ENCODE results near the gene OTOS.
A peak's percentile ranks its signal among the peaks of the same experiment; 100 is the strongest.

OTOS gene

GRCh38 chr2:240111253-240111652, 29.2 kb downstream of the OTOS start:
- peak in 1 of 3 experiments; percentile 25 for DNase-seq

GRCh38 chr2:240109386-240109785, 31.1 kb downstream of the OTOS start:
- no peak for DNase-seq

- no peak for DNase-seq
These were observed 33.0 kb downstream of the OTOS start for GRCh38 chr2:240107477-240107796.

GRCh38 chr2:240106765-240107476, 33.5 kb downstream of the OTOS start:
- no peak for DNase-seq

GRCh38 chr2:240105982-240106381, 34.5 kb downstream of the OTOS start:
- DNase-seq = no peak

GRCh38 chr2:240103136-240103535, 37.3 kb downstream of the OTOS start:
- no peak for DNase-seq

- no peak for DNase-seq
These were observed 42.1 kb downstream of the OTOS start for GRCh38 chr2:240098349-240098748.

GRCh38 chr2:240095556-240096523, 44.6 kb downstream of the OTOS start:
- peak in 1 of 3 experiments; percentile 3 for DNase-seq

- no peak for DNase-seq
These were observed 51.2 kb downstream of the OTOS start for GRCh38 chr2:240089306-240089705.
